ENCODE results near the gene SHKBP1. TPM values are rescaled to one million over a fixed set of nuclear protein-coding genes. Genes with fewer than 3 reads are reported as not detected.

Gene SHKBP1
- total and polyA plus RNA-seq, 2 of the 13 experiments (the other 11 are each of a cell fraction or from before 2014, with no cell fraction given): 16.2 to 17.4 TPM

DNA sequence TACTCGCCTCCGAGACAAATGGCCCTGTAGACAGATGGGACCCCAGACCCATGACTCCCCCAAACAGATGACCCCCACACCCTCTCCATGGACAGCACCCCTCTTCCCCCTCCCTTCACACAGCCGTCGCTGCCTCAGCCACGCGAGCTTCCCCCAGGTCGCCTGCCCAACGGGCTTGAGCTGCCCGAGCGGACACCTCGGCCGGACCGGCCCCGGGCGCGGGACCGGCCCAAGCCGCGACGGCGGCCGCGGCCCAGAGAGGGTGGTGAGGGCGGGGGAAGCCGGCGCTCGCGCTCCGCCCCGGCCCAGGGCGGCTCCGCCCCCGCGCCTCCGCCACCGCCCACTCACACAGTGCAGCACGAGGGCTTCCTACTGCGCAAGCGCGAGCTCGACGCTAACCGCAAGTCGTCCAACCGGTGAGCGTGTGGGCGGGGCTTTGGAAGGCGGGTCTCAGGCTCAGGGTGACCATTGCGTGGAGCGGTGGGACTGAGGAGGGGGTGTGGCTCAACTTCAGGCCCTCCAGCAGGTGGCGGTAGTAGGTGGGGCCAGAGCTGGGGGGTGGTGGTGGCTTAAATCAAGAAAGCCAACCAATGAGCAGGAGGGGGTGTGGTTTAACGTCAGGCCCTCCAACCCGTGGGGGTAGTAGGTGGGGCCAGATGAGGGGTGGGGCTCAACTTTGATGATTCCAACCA is 6.2 kb upstream of the SHKBP1 start (continued):
- TF ChIP-seq, protein P1, sequence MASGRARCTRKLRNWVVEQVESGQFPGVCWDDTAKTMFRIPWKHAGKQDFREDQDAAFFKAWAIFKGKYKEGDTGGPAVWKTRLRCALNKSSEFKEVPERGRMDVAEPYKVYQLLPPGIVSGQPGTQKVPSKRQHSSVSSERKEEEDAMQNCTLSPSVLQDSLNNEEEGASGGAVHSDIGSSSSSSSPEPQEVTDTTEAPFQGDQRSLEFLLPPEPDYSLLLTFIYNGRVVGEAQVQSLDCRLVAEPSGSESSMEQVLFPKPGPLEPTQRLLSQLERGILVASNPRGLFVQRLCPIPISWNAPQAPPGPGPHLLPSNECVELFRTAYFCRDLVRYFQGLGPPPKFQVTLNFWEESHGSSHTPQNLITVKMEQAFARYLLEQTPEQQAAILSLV (CRISPR knock-in tag; IDR thresholded peaks at IDR 0.05; ENCODE audit: borderline replicate concordance): 0 out of 2 replicates have a peak, but pooled peaks have one; percentile 35
- TF ChIP-seq TBL1XR1 (IDR thresholded peaks at IDR 0.05; ENCODE audit: borderline replicate concordance, low read length, partially characterized antibody) (no peak), SSRP1 (CRISPR knock-in tag; IDR thresholded peaks at IDR 0.05) (no peak), FOXA3 (CRISPR knock-in tag; IDR thresholded peaks at IDR 0.05) (no peak), POGZ (CRISPR knock-in tag; IDR thresholded peaks at IDR 0.05) (0 out of 2 replicates have a peak, but pooled peaks have one; percentile 40), CREB1 (IDR thresholded peaks at IDR 0.05) (peak; percentile 53), CREB1 (CRISPR knock-in tag; IDR thresholded peaks at IDR 0.05) (no peak), ELF3 (CRISPR knock-in tag; IDR thresholded peaks at IDR 0.05) (0 out of 2 replicates have a peak, but pooled peaks have one; percentile 8), ZNF547 (CRISPR knock-in tag; IDR thresholded peaks at IDR 0.05) (peak; percentile 60; the same call in 1 of the 2 replicates)
- TF ChIP-seq, protein P2, sequence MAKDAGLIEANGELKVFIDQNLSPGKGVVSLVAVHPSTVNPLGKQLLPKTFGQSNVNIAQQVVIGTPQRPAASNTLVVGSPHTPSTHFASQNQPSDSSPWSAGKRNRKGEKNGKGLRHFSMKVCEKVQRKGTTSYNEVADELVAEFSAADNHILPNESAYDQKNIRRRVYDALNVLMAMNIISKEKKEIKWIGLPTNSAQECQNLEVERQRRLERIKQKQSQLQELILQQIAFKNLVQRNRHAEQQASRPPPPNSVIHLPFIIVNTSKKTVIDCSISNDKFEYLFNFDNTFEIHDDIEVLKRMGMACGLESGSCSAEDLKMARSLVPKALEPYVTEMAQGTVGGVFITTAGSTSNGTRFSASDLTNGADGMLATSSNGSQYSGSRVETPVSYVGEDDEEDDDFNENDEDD (CRISPR knock-in tag; IDR thresholded peaks at IDR 0.05; ENCODE audit: borderline replicate concordance): peak; percentile 60; the same call in 1 of the 2 replicates

DNA sequence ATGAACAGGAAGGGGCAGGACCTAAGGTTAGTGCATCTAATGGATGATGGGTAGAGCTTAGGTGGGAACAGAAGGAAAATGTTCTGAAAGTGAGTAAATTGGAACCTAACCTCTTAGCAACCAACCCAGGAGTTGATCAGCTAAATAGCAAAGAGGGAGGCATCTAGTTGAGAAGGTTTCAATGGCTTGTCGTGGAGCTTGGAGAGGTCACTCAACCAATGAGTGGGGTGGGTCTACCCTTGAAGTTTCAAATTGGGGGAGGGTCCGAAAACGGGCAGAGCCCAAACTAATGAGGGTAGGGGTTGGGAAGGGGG is 5.7 kb upstream of the SHKBP1 start:
- in situ Hi-C loops (cut with HindIII; ENCODE audit: extremely low pct_ligation_motif_present, low pct_unique_long_range_greater_than_20kb): no loop called here
- ChIA-PET CTCF (ENCODE audit: low intra/inter-chr PET ratio, low total read pairs) (interaction anchor here (1.3 kb wide), 1 partner anchor 63 kb away, joined by 5 read pairs; no protein-coding TSS in a partner anchor), POLR2A (interaction anchor here (0.9 to 1.6 kb wide), 11 partner anchors 11 to 236 kb away, joined by 3 to 5 read pairs (median 4); partner anchors contain the start of genes BLVRB, LTBP4 and SERTAD1)
- intact Hi-C loops (cut with micrococcal nuclease; ENCODE audit: unreplicated experiment): no loop called here
- FAIRE-seq (no peak), ATAC-seq (no peak), DNase-seq (ENCODE audit: low spot score) (no peak)
- H3K4me3 ChIP-seq (replicated peaks in 1 of 3; ENCODE audit: insufficient read depth in 1 of 3, low read depth in 2 of 3, low read length in 3 of 3): no peak overlapping the region
- H3K9me3 ChIP-seq (ENCODE audit: low read length): no peaks in the 10 kb centered on the region
- H3K27ac ChIP-seq (ENCODE audit: extremely low read length, insufficient read depth, low read length): no peak overlapping the region
- no TSS peak for BruUV-seq (replicated peaks)
- peaks cover 24% of the 10 kb centered on the region for H3K4me1 ChIP-seq (ENCODE audit: insufficient read depth, low read length)
- no peaks in the 10 kb centered on the region for H3K79me2 ChIP-seq (ENCODE audit: insufficient read depth, low read length)
- no peaks in the 10 kb centered on the region for H4K20me1 ChIP-seq (ENCODE audit: insufficient read depth, low read length)
- H3K4me2 ChIP-seq (ENCODE audit: low read depth, low read length): peak overlapping the region; percentile 41; the same call in 1 of the 2 replicates
- no peaks in the 10 kb centered on the region for H3K36me3 ChIP-seq (replicated peaks in 1 of 2; ENCODE audit: control insufficient read depth in 1 of 2, insufficient read depth in 2 of 2, low read length in 2 of 2)
- no peak overlapping the region for H3K9ac ChIP-seq (ENCODE audit: insufficient read depth, low read depth, low read length)
- peaks cover 8 to 36% of the 10 kb centered on the region in 2 experiments for H3K27me3 ChIP-seq (ENCODE audit: control insufficient read depth in 1 of 2, insufficient read depth in 2 of 2, low read length in 2 of 2)
- WGBS (ENCODE audit: low lambda C conversion rate): 58% methylated on average over 3 of the region's 3 CpGs
- H2AFZ ChIP-seq (ENCODE audit: low read length): no peak overlapping the region
- TF ChIP-seq, protein P3, sequence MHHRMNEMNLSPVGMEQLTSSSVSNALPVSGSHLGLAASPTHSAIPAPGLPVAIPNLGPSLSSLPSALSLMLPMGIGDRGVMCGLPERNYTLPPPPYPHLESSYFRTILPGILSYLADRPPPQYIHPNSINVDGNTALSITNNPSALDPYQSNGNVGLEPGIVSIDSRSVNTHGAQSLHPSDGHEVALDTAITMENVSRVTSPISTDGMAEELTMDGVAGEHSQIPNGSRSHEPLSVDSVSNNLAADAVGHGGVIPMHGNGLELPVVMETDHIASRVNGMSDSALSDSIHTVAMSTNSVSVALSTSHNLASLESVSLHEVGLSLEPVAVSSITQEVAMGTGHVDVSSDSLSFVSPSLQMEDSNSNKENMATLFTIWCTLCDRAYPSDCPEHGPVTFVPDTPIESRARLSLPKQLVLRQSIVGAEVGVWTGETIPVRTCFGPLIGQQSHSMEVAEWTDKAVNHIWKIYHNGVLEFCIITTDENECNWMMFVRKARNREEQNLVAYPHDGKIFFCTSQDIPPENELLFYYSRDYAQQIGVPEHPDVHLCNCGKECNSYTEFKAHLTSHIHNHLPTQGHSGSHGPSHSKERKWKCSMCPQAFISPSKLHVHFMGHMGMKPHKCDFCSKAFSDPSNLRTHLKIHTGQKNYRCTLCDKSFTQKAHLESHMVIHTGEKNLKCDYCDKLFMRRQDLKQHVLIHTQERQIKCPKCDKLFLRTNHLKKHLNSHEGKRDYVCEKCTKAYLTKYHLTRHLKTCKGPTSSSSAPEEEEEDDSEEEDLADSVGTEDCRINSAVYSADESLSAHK (CRISPR knock-in tag; IDR thresholded peaks at IDR 0.05; ENCODE audit: borderline replicate concordance): no peak
- TF ChIP-seq KMT2B (CRISPR knock-in tag; IDR thresholded peaks at IDR 0.05) (no peak), ZNF549 (CRISPR knock-in tag; IDR thresholded peaks at IDR 0.05) (no peak), ZNF569 (CRISPR knock-in tag; IDR thresholded peaks at IDR 0.05; ENCODE audit: borderline replicate concordance) (no peak), POLR2AphosphoS5 (IDR thresholded peaks at IDR 0.05; ENCODE audit: low read depth, low read length) (no peak), KAT8 (CRISPR knock-in tag; IDR thresholded peaks at IDR 0.05) (no peak), ZNF747 (CRISPR knock-in tag; IDR thresholded peaks at IDR 0.05; ENCODE audit: borderline replicate concordance) (no peak), MED8 (CRISPR knock-in tag; IDR thresholded peaks at IDR 0.05; ENCODE audit: insufficient replicate concordance) (no peak)
